Panc1 (cell line): ENCODE measurements around the gene IFT57.

Experiments
- CTCF ChIP-seq: fragments of 450-650 bp; IDR thresholded peaks from 2 replicates; pipeline ENCODE4 v1.5.1; 2017; ENCODE audit warnings: mild to moderate bottlenecking
- POLR2AphosphoS5 ChIP-seq: IDR thresholded peaks from 2 replicates; pipeline ENCODE4 v1.6.1; 2012; ENCODE audit warnings: mild to moderate bottlenecking, low read depth, low read length, moderate library complexity
- REST ChIP-seq, 2 experiments: IDR thresholded peaks; 2 replicates each; pipeline ENCODE4 v1.6.1; 2011 to 2012; ENCODE audit warnings: low read depth in 2 of 2, control low read depth in 1 of 2, low read length in 1 of 2, mild to moderate bottlenecking in 1 of 2, moderate library complexity in 1 of 2; ENCODE audit not compliant: insufficient read depth in 1 of 2

- TF ChIP-seq CTCF (no peak), REST (IDR thresholded peaks at IDR 0.05; ENCODE audit: insufficient read depth in 1 of 2, low read depth in 2 of 2, low read length in 1 of 2) (no peak), POLR2AphosphoS5 (no peak)
Measured at GRCh38 chr3:108200578-108200977, 21.6 kb downstream of the IFT57 start.
